ENCODE measurements around the gene UBD. TPM values are rescaled to one million over a fixed set of nuclear protein-coding genes. Genes with fewer than 3 reads are reported as not detected.
A peak's percentile ranks its signal among the peaks of the same experiment; 100 is the strongest.

Gene UBD
- total RNA-seq, 1 donor from 2014 or later: 1.9 TPM

GRCh38 chr6:29531668-29532067 lies 27.9 kb downstream of the UBD start:
- peaks cover 2% of the 10 kb centered on the region for H3K27me3 Mint-ChIP-seq
- no peak overlapping the region for H3K27ac Mint-ChIP-seq
- no peaks in the 10 kb centered on the region for H3K4me1 Mint-ChIP-seq (ENCODE audit: low read depth)
- DNase-seq (ENCODE audit: low spot score, unreplicated experiment): no peak
- TF ChIP-seq CTCF (IDR thresholded peaks at IDR 0.05; ENCODE audit: unreplicated experiment): no peak
- no peaks in the 10 kb centered on the region for H3K9me3 Mint-ChIP-seq (ENCODE audit: low read depth)
- H3K36me3 Mint-ChIP-seq (ENCODE audit: insufficient read depth): no peaks in the 10 kb centered on the region
- no peak overlapping the region for H3K4me3 Mint-ChIP-seq (ENCODE audit: low read depth)

GRCh38 chr6:29530671-29531310 lies 28.7 kb downstream of the UBD start:
- no peak for TF ChIP-seq CTCF (IDR thresholded peaks at IDR 0.05; ENCODE audit: unreplicated experiment)
- H3K9me3 Mint-ChIP-seq (ENCODE audit: low read depth): no peaks in the 10 kb centered on the region
- H3K4me3 Mint-ChIP-seq (ENCODE audit: low read depth): no peak overlapping the region
- no peaks in the 10 kb centered on the region for H3K4me1 Mint-ChIP-seq (ENCODE audit: low read depth)
- H3K27me3 Mint-ChIP-seq: peaks cover 2% of the 10 kb centered on the region
- peak overlapping the region; percentile 67 for H3K27ac Mint-ChIP-seq
- H3K36me3 Mint-ChIP-seq (ENCODE audit: insufficient read depth): no peaks in the 10 kb centered on the region
- no peak for DNase-seq (ENCODE audit: low spot score, unreplicated experiment)

GRCh38 chr6:29529956-29530355 lies 29.6 kb downstream of the UBD start:
- Mint-ChIP-seq H3K27me3 (peaks cover 2% of the 10 kb centered on the region), H3K9me3 (ENCODE audit: low read depth) (no peaks in the 10 kb centered on the region), H3K4me1 (ENCODE audit: low read depth) (no peaks in the 10 kb centered on the region), H3K27ac (no peak overlapping the region), H3K36me3 (ENCODE audit: insufficient read depth) (no peaks in the 10 kb centered on the region), H3K4me3 (ENCODE audit: low read depth) (no peak overlapping the region)
- no peak for TF ChIP-seq CTCF (IDR thresholded peaks at IDR 0.05; ENCODE audit: unreplicated experiment)
- no peak for DNase-seq (ENCODE audit: low spot score, unreplicated experiment)

DNA sequence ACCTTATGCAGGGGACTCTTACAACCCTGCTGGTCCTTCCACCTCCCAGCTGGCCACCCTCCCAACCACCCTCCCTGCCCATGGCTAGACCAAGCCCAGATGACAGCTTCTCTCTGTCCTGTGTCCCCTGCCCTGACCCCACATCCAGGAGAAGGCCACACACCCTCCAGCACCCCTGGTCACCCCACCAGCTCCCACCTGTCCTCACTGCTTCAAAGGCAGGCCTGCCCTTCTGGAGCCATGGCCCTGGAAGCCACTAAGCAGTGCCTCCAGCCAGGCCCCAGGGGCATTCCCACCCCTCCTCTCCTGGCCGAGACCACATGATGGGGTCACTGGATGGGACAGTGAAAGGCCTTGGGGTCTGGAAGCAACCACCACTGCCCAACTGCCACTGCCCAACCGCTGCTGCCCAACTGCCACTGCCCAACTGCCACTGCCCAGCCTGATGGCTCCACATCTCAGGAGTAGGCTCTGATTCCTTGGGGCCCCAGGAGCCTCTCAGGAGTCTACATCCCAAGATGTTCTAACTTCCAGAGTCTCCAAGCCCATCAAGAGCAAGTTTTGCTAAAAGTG lies 30.5 kb downstream of the UBD start:
- TF ChIP-seq CTCF (IDR thresholded peaks at IDR 0.05; ENCODE audit: unreplicated experiment): no peak
- Mint-ChIP-seq H3K36me3 (ENCODE audit: insufficient read depth) (no peaks in the 10 kb centered on the region), H3K4me1 (ENCODE audit: low read depth) (peaks cover 2% of the 10 kb centered on the region), H3K27ac (no peak overlapping the region), H3K9me3 (ENCODE audit: low read depth) (no peaks in the 10 kb centered on the region), H3K27me3 (peaks cover 2% of the 10 kb centered on the region), H3K4me3 (ENCODE audit: low read depth) (no peak overlapping the region)
- DNase-seq (ENCODE audit: low spot score, unreplicated experiment): no peak

- TF ChIP-seq CTCF (IDR thresholded peaks at IDR 0.05; ENCODE audit: unreplicated experiment): no peak
- Mint-ChIP-seq H3K27me3 (peaks cover 2% of the 10 kb centered on the region), H3K9me3 (ENCODE audit: low read depth) (peaks cover 2% of the 10 kb centered on the region), H3K4me1 (ENCODE audit: low read depth) (peaks cover 2% of the 10 kb centered on the region), H3K4me3 (ENCODE audit: low read depth) (no peak overlapping the region), H3K27ac (no peak overlapping the region), H3K36me3 (ENCODE audit: insufficient read depth) (no peaks in the 10 kb centered on the region)
- no peak for DNase-seq (ENCODE audit: low spot score, unreplicated experiment)
Observed at GRCh38 chr6:29528300-29528931, 31.1 kb downstream of the UBD start.

Data from progenitor cell of endocrine pancreas (in vitro differentiated cells).